Vagina (tissue), 2 donors: Measurements from ENCODE around the gene RGL3. TPM values are rescaled to one million over a fixed set of nuclear protein-coding genes. Genes with fewer than 3 reads are reported as not detected.
"Not testable (repeated sequence)": the region's sequence is repeated elsewhere in the genome, so short reads cannot be mapped to it uniquely, and the experiment has no call there.

Source experiments
- DNase-seq, 2 donors: peaks; one replicate each; pipeline ENCODE4 v3.0.0-alpha.2; 2017; ENCODE audit errors: extremely low spot score in 2 of 2
- H3K27ac ChIP-seq: fragments of 200-600 bp; sonication (generic); one replicate; pipeline ENCODE4 v1.5.1; 2019
- H3K27me3 ChIP-seq: fragments of 200-600 bp; sonication (generic); one replicate; pipeline ENCODE4 v1.5.1; 2019
- H3K36me3 ChIP-seq, 2 donors: fragments of 200-600 bp; sonication (generic); one replicate each; pipeline ENCODE4 v1.5.1; 2017 to 2019
- H3K4me1 ChIP-seq: fragments of 200-600 bp; sonication (generic); one replicate; pipeline ENCODE4 v1.5.1; 2019
- H3K4me3 ChIP-seq, 2 donors: fragments of 200-600 bp; sonication (generic); 1 replicate in 1 of 2; 2 replicates in 1 of 2; pipeline ENCODE4 v1.5.1; 2016 to 2019
- H3K9me3 ChIP-seq: fragments of 200-600 bp; sonication (generic); one replicate; pipeline ENCODE4 v1.5.1; 2019
- CTCF ChIP-seq, 3 experiments: fragments of 450-650 bp in 2 of 3; fragments of 200-600 bp in 1 of 3; sonication (generic) in 1 of 3; IDR thresholded peaks; one replicate each; pipeline ENCODE4 v1.5.1; 2017 to 2019; ENCODE audit warnings: antibody characterized with exemption in 3 of 3, mild to moderate bottlenecking in 2 of 3, moderate library complexity in 2 of 3
- POLR2A ChIP-seq, 2 donors: fragments of 450-650 bp; IDR thresholded peaks; one replicate each; pipeline ENCODE4 v1.6.1; 2017; ENCODE audit warnings: antibody characterized with exemption in 2 of 2, mild to moderate bottlenecking in 2 of 2, moderate library complexity in 2 of 2
- POLR2AphosphoS5 ChIP-seq, 2 donors: sonication (generic); formaldehyde crosslinking; IDR thresholded peaks; one replicate each; pipeline ENCODE4 v1.9.0; 2017; ENCODE audit warnings: antibody characterized with exemption in 2 of 2, mild to moderate bottlenecking in 2 of 2, low read depth in 1 of 2; ENCODE audit not compliant: insufficient read depth in 1 of 2
- intact Hi-C: fragments of 100-400 bp; cut with DNase I; formaldehyde crosslinking; loops from one replicate; pipeline ENCODE4 v1.15.1; 2023
- total RNA-seq: library from RNA; depleted of rRNA; stranded (reverse); fragments of >200 nt; gene quantifications from one replicate; pipeline ENCODE4 v1.2.3, GENCODE V29; 2016

The RGL3 gene
- total RNA-seq, 1 donor from 2014 or later: 19.6 TPM

- intact Hi-C loops: loop anchor here (10.0 kb wide), 1 partner anchor 162 kb away; the partner anchor contains the start of gene TSPAN16
- Histone ChIP-seq H3K27me3 (no peaks in the 10 kb centered on the region), H3K4me3 (no peak overlapping the region), H3K36me3 (no peaks in the 10 kb centered on the region), H3K4me1 (no peaks in the 10 kb centered on the region), H3K9me3 (no peaks in the 10 kb centered on the region), H3K27ac (no peak overlapping the region)
- TF ChIP-seq POLR2AphosphoS5 (IDR thresholded peaks at IDR 0.05; ENCODE audit: insufficient read depth in 1 of 2, low read depth in 1 of 2) (no peak), CTCF (IDR thresholded peaks at IDR 0.05) (no peak), POLR2A (IDR thresholded peaks at IDR 0.05) (no peak)
- DNase-seq: no peak
Observed at GRCh38 chr19:11457115-11457514, 38.0 kb upstream of the RGL3 start.

DNA sequence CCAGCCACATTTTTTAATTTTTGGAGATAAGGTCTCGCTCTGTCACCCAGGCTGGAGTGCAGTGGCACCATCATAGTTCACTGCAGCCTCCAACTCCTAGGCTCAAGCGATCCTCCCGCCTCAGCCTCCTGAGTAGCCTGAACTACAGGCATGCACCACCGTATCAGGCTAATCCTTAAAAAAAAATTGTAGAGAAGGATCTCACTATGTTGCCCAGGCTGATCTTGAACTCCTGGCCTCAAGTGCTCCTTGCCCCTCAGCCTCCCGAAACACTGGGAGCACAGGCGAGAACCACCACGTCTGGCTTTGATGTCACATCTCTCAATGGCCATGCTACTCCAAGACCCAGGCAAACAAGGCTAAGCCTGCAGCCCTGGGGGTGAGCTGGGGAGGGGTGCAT, 37.5 kb upstream of the RGL3 start:
- H3K36me3 ChIP-seq: no peaks in the 10 kb centered on the region

DNA sequence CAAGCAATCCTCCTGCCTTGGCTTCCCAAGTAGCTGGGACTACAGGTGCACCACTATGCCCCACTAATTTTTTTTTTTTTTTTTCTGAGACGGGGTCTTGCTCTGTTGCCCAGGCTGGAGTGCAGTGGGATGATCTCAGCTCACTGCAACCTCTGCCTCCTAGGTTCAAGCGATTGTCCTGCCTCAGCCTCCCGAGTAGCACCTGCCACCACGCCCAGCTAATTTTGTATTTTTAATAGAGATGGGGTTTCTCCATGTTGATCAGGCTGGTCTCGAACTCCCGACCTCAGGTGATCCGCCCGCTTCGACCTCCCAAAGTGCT, 36.1 kb upstream of the RGL3 start:
- DNase-seq, H3K9me3 ChIP-seq, H3K36me3 ChIP-seq, H3K4me3 ChIP-seq, H3K4me1 ChIP-seq, H3K27ac ChIP-seq, H3K27me3 ChIP-seq: not testable (repeated sequence)
- intact Hi-C loops: loop anchor here (10.0 kb wide), 1 partner anchor 160 kb away; the partner anchor contains the start of gene TSPAN16

More for the DNA sequence above, 37.5 kb upstream of the RGL3 start:
- no peak for TF ChIP-seq POLR2A (IDR thresholded peaks at IDR 0.05)
- no peak for TF ChIP-seq POLR2AphosphoS5 (IDR thresholded peaks at IDR 0.05; ENCODE audit: insufficient read depth in 1 of 2, low read depth in 1 of 2)
- no peak for TF ChIP-seq CTCF (IDR thresholded peaks at IDR 0.05)
- Histone ChIP-seq H3K27me3 (no peaks in the 10 kb centered on the region), H3K4me3 (no peak overlapping the region), H3K4me1 (no peaks in the 10 kb centered on the region), H3K9me3 (no peaks in the 10 kb centered on the region), H3K27ac (no peak overlapping the region)
- intact Hi-C loops: loop anchor here (10.0 kb wide), 1 partner anchor 162 kb away; the partner anchor contains the start of gene TSPAN16
- DNase-seq: no peak

DNA sequence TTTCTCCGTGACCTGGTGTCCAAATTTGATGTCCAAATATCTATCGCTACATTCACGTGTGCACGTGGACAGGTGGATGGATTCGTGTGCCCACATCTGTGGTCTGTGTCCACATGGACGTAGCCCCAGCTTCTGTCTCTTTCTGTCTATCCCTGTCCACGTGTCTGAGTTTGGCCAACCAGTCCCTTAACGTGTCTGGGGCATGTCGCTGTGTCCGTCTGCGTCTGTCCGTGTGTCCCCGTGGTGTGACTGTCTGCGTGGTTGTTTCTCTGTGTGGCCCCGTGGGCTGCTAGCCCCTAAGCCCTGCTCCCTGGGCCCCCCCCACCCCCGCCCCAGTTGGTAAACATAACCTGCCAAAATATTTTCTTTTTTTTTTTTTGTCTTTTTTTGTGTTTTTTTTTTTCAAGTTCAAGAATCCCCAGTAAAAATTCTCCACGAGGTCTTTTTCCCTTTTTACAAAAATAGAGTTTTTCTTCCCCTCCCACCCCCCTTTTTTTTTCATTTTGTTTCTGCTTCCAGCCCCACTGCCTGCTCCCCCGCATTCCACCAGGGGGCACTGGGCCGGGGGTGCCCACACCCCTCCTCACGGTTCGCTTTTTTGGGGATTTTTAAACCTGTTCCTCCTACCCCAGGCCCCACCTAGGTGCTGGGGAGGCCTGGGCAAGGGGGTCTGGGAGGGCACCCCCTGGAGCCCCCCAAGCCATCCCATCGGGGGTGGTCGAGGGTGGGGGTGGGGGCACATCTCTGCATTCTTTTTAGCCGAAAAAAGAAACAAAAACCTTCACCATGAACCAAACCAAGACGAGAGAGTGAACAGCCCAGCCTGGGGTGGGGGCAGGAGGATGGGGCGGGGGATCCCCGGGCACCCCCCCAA, 34.6 kb upstream of the RGL3 start:
- H3K9me3 ChIP-seq: no peaks in the 10 kb centered on the region
- H3K4me1 ChIP-seq: no peaks in the 10 kb centered on the region
- no peak overlapping the region for H3K27ac ChIP-seq
- no peak overlapping the region for H3K4me3 ChIP-seq
- no peak for DNase-seq
- peaks cover 0 to 9% of the 10 kb centered on the region in 2 donors for H3K36me3 ChIP-seq
- TF ChIP-seq CTCF (IDR thresholded peaks at IDR 0.05) (no peak), POLR2AphosphoS5 (IDR thresholded peaks at IDR 0.05; ENCODE audit: insufficient read depth in 1 of 2, low read depth in 1 of 2) (no peak), POLR2A (IDR thresholded peaks at IDR 0.05) (no peak)
- intact Hi-C loops: loop anchor here (10.0 kb wide), 1 partner anchor 159 kb away; the partner anchor contains the start of gene TSPAN16
- no peaks in the 10 kb centered on the region for H3K27me3 ChIP-seq

- peaks cover 0 to 18% of the 10 kb centered on the region in 2 donors for H3K36me3 ChIP-seq
- H3K4me3 ChIP-seq: no peak overlapping the region
- H3K27ac ChIP-seq: no peak overlapping the region
- TF ChIP-seq POLR2AphosphoS5 (IDR thresholded peaks at IDR 0.05; ENCODE audit: insufficient read depth in 1 of 2, low read depth in 1 of 2) (no peak), POLR2A (IDR thresholded peaks at IDR 0.05) (no peak), CTCF (IDR thresholded peaks at IDR 0.05) (no peak)
- intact Hi-C loops: loop anchor here (10.0 kb wide), 1 partner anchor 158 kb away; the partner anchor contains the start of gene TSPAN16
- DNase-seq: no peak
- H3K9me3 ChIP-seq: no peaks in the 10 kb centered on the region
- H3K27me3 ChIP-seq: no peaks in the 10 kb centered on the region
- H3K4me1 ChIP-seq: no peaks in the 10 kb centered on the region
Observed at GRCh38 chr19:11452620-11453310, 33.7 kb upstream of the RGL3 start.
